Medulla oblongata (tissue), 1 donor: Measurements from ENCODE around the gene SPPL3.
A peak's percentile ranks its signal among the peaks of the same experiment; 100 is the strongest.

Source experiments
- DNase-seq: peaks from one replicate; pipeline ENCODE4 v3.0.0-alpha.2; 2015; ENCODE audit errors: extremely low spot score

Gene SPPL3

GRCh38 chr12:120874547-120875245 lies 29.5 kb downstream of the SPPL3 start:
- peak; percentile 64 for DNase-seq

GRCh38 chr12:120873226-120873625 lies 30.9 kb downstream of the SPPL3 start:
- no peak for DNase-seq

GRCh38 chr12:120872487-120872886 lies 31.7 kb downstream of the SPPL3 start:
- no peak for DNase-seq

GRCh38 chr12:120870415-120870814 lies 33.7 kb downstream of the SPPL3 start:
- no peak for DNase-seq

GRCh38 chr12:120869376-120869775 lies 34.8 kb downstream of the SPPL3 start:
- no peak for DNase-seq

GRCh38 chr12:120866108-120866507 lies 38.0 kb downstream of the SPPL3 start:
- no peak for DNase-seq

GRCh38 chr12:120865098-120865497 lies 39.1 kb downstream of the SPPL3 start:
- no peak for DNase-seq

- no peak for DNase-seq
Measured at GRCh38 chr12:120862664-120863063, 41.5 kb downstream of the SPPL3 start.

GRCh38 chr12:120861074-120861795 lies 42.9 kb downstream of the SPPL3 start:
- DNase-seq = no peak

GRCh38 chr12:120858306-120859088 lies 45.7 kb downstream of the SPPL3 start:
- DNase-seq = no peak

GRCh38 chr12:120856980-120857379 lies 47.2 kb downstream of the SPPL3 start:
- DNase-seq = no peak

GRCh38 chr12:120855823-120856588 lies 48.2 kb downstream of the SPPL3 start:
- no peak for DNase-seq

- no peak for DNase-seq
Measured at GRCh38 chr12:120854804-120855203, 49.4 kb downstream of the SPPL3 start.

GRCh38 chr12:120853188-120853587 lies 51.0 kb downstream of the SPPL3 start:
- DNase-seq = no peak

- no peak for DNase-seq
Measured at GRCh38 chr12:120851944-120852343, 52.2 kb downstream of the SPPL3 start.

GRCh38 chr12:120851444-120851843 lies 52.7 kb downstream of the SPPL3 start:
- DNase-seq = no peak

- no peak for DNase-seq
Measured at GRCh38 chr12:120849765-120850164, 54.4 kb downstream of the SPPL3 start.

GRCh38 chr12:120847814-120848213 lies 56.3 kb downstream of the SPPL3 start:
- DNase-seq = no peak

GRCh38 chr12:120847392-120847791 lies 56.8 kb downstream of the SPPL3 start:
- DNase-seq = no peak

- DNase-seq = peak; percentile 45
Measured at GRCh38 chr12:120846721-120847120, 57.4 kb downstream of the SPPL3 start.

- no peak for DNase-seq
Measured at GRCh38 chr12:120845696-120846095, 58.5 kb downstream of the SPPL3 start.
